ENCODE results near the gene MCF2L.

GRCh38 chr13:113031465-113031864 is 62.5 kb downstream of the MCF2L start:
- TF ChIP-seq CTCF (IDR thresholded peaks at IDR 0.05) (no peak), POLR2A (IDR thresholded peaks at IDR 0.05) (no peak)
